GM21619 (cell line): ENCODE data around the gene SPECC1L.
A peak's percentile ranks its signal among the peaks of the same experiment; 100 is the strongest.
"Not testable (repeated sequence)": the region's sequence is repeated elsewhere in the genome, so short reads cannot be mapped to it uniquely, and the experiment has no call there.

ENCODE experiments used
- ATAC-seq: cut with Tn5 transposase; IDR thresholded peaks from one replicate; pipeline ENCODE4 v1.9.1; 2021; ENCODE audit not compliant: unreplicated experiment

SPECC1L gene

GRCh38 chr22:24270556-24271385 is at the start of gene SPECC1L:
Gene SPECC1L, plus strand, starts transcription at chr22:24270831. Its CDS starts 31,401 bp downstream, at chr22:24302232.
- peak; percentile 78 for ATAC-seq

- no peak for ATAC-seq
Observed at GRCh38 chr22:24224468-24224867, 46.2 kb upstream of the SPECC1L start.

GRCh38 chr22:24225044-24225601 is 45.5 kb upstream of the SPECC1L start:
- no peak for ATAC-seq

GRCh38 chr22:24225951-24226350 is 44.7 kb upstream of the SPECC1L start:
- ATAC-seq, result no peak

- ATAC-seq, result no peak
Observed at GRCh38 chr22:24230911-24231656, 39.5 kb upstream of the SPECC1L start.

- no peak for ATAC-seq
Observed at GRCh38 chr22:24231706-24232105, 38.9 kb upstream of the SPECC1L start.

GRCh38 chr22:24232124-24232523 is 38.5 kb upstream of the SPECC1L start:
- no peak for ATAC-seq

GRCh38 chr22:24232725-24233124 is 37.9 kb upstream of the SPECC1L start:
- ATAC-seq, result no peak

- ATAC-seq, result no peak
Observed at GRCh38 chr22:24233235-24233634, 37.4 kb upstream of the SPECC1L start.

- ATAC-seq, result no peak
Observed at GRCh38 chr22:24233816-24234215, 36.8 kb upstream of the SPECC1L start.

- no peak for ATAC-seq
Observed at GRCh38 chr22:24235315-24235714, 35.3 kb upstream of the SPECC1L start.

GRCh38 chr22:24236656-24237055 is 34.0 kb upstream of the SPECC1L start:
- no peak for ATAC-seq

GRCh38 chr22:24238101-24238694 is 32.4 kb upstream of the SPECC1L start:
- not testable (repeated sequence) for ATAC-seq

GRCh38 chr22:24240381-24240780 is 30.2 kb upstream of the SPECC1L start:
- no peak for ATAC-seq

GRCh38 chr22:24240985-24241692 is 29.5 kb upstream of the SPECC1L start:
- ATAC-seq, result not testable (repeated sequence)

GRCh38 chr22:24243417-24243816 is 27.2 kb upstream of the SPECC1L start:
- ATAC-seq, result not testable (repeated sequence)

- no peak for ATAC-seq
Observed at GRCh38 chr22:24244144-24244787, 26.4 kb upstream of the SPECC1L start.

GRCh38 chr22:24245030-24245431 is 25.6 kb upstream of the SPECC1L start, which contains the start of gene GGT5:
Gene GGT5, minus strand, starts transcription at chr22:24245082. Its CDS starts 357 bp downstream, at chr22:24244725.
- not testable (repeated sequence) for ATAC-seq

GRCh38 chr22:24245584-24246561 is 24.8 kb upstream of the SPECC1L start:
- ATAC-seq, result not testable (repeated sequence)
